Esophagus (tissue), 2 donors: ENCODE measurements around the gene LSP1. TPM values are rescaled to one million over a fixed set of nuclear protein-coding genes. Genes with fewer than 3 reads are reported as not detected.

Experiments
- H3K27ac ChIP-seq, 2 donors: one replicate each; pipeline ENCODE4 v1.5.1; 2013; ENCODE audit warnings: low read depth in 2 of 2, mild to moderate bottlenecking in 2 of 2, inconsistent platforms in 1 of 2, low read length in 1 of 2, moderate library complexity in 1 of 2
- H3K27me3 ChIP-seq, 2 donors: one replicate each; pipeline ENCODE4 v1.6.1; 2013; ENCODE audit warnings: low read length in 2 of 2, control low read depth in 1 of 2, mild to moderate bottlenecking in 1 of 2; ENCODE audit not compliant: insufficient read depth in 2 of 2, control insufficient read depth in 1 of 2
- H3K36me3 ChIP-seq, 2 donors: one replicate each; pipeline ENCODE4 v1.6.1; 2013; ENCODE audit warnings: low read length in 1 of 2; ENCODE audit not compliant: control insufficient read depth in 2 of 2, insufficient read depth in 2 of 2
- H3K4me1 ChIP-seq, 2 donors: one replicate each; pipeline ENCODE4 v1.6.1; 2013; ENCODE audit warnings: low read length in 1 of 2; ENCODE audit not compliant: control insufficient read depth in 2 of 2, insufficient read depth in 2 of 2
- H3K4me3 ChIP-seq, 2 donors: one replicate each; pipeline ENCODE4 v1.5.1; 2013; ENCODE audit warnings: low read length in 2 of 2, mild to moderate bottlenecking in 2 of 2, low read depth in 1 of 2, moderate library complexity in 1 of 2
- H3K9me3 ChIP-seq, 2 donors: one replicate each; pipeline ENCODE4 v1.6.1; 2013; ENCODE audit warnings: mild to moderate bottlenecking in 2 of 2, low read depth in 1 of 2, low read length in 1 of 2, moderate library complexity in 1 of 2; ENCODE audit not compliant: control insufficient read depth in 2 of 2, insufficient read depth in 1 of 2
- WGBS, 2 donors: extraction: QIAGEN DNeasy Blood & Tissue Kit; methylation state at CpG; one replicate each; pipeline ENCODE4 v1.1.7; 2013; 5-methylcytosine and 5-hydroxymethylcytosine counted together
- polyA plus RNA-seq, 2 donors: library from polyadenylated mRNA; stranded (reverse); fragments of 200-250 nt; gene quantifications; one replicate each; pipeline ENCODE4 v1.2.3, GENCODE V29; 2013
- donor health status: healthy with polysubstance abuse.
- donor health status: Bipolar disorder and iron deficiency.

LSP1 gene
- polyA plus RNA-seq, 2 donors = 23.7 to 130 TPM

GRCh38 chr11:1854949-1855885 is 2.3 kb downstream of the LSP1 start:
- Histone ChIP-seq H3K36me3 (no peaks in the 10 kb centered on the region), H3K9me3 (no peaks in the 10 kb centered on the region), H3K4me3 (peak overlapping the region in 1 of 2 donors; percentile 5), H3K27ac (no peak overlapping the region), H3K27me3 (no peaks in the 10 kb centered on the region), H3K4me1 (peaks cover 0 to 5% of the 10 kb centered on the region in 2 donors)
- 74 to 79% methylated on average over 26 of the region's 26 CpGs for WGBS, 2 donors

- Histone ChIP-seq H3K9me3 (no peaks in the 10 kb centered on the region), H3K36me3 (no peaks in the 10 kb centered on the region), H3K27me3 (no peaks in the 10 kb centered on the region), H3K4me1 (peaks cover 0 to 5% of the 10 kb centered on the region in 2 donors), H3K27ac (no peak overlapping the region), H3K4me3 (no peak overlapping the region)
- WGBS, 2 donors = 85 to 90% methylated on average over 10 to 11 of the region's 11 CpGs
Measured at GRCh38 chr11:1855886-1856265, 3.0 kb downstream of the LSP1 start.

- no peak overlapping the region for H3K4me3 ChIP-seq
- WGBS, 2 donors = 89 to 91% methylated on average over 13 of the region's 13 CpGs
- H3K27ac ChIP-seq = no peak overlapping the region
- H3K9me3 ChIP-seq = no peaks in the 10 kb centered on the region
- H3K36me3 ChIP-seq = no peaks in the 10 kb centered on the region
- peaks cover 0 to 5% of the 10 kb centered on the region in 2 donors for H3K4me1 ChIP-seq
- H3K27me3 ChIP-seq = no peaks in the 10 kb centered on the region
Measured at GRCh38 chr11:1856306-1857005, 3.6 kb downstream of the LSP1 start.

GRCh38 chr11:1857064-1857463 is 4.2 kb downstream of the LSP1 start:
- H3K27me3 ChIP-seq = no peaks in the 10 kb centered on the region
- 79 to 80% methylated on average over 11 of the region's 11 CpGs for WGBS, 2 donors
- H3K27ac ChIP-seq = no peak overlapping the region
- no peaks in the 10 kb centered on the region for H3K9me3 ChIP-seq
- H3K36me3 ChIP-seq = no peaks in the 10 kb centered on the region
- no peak overlapping the region for H3K4me3 ChIP-seq
- peaks cover 0 to 5% of the 10 kb centered on the region in 2 donors for H3K4me1 ChIP-seq

- H3K27me3 ChIP-seq = no peaks in the 10 kb centered on the region
- WGBS, 2 donors = 80 to 89% methylated on average over 9 of the region's 9 CpGs
- H3K4me1 ChIP-seq = peaks cover 0 to 9% of the 10 kb centered on the region in 2 donors
- H3K27ac ChIP-seq = no peak overlapping the region
- no peaks in the 10 kb centered on the region for H3K36me3 ChIP-seq
- no peak overlapping the region for H3K4me3 ChIP-seq
- H3K9me3 ChIP-seq = no peaks in the 10 kb centered on the region
Measured at GRCh38 chr11:1858154-1858553, 5.3 kb downstream of the LSP1 start.

GRCh38 chr11:1858576-1858975 is 5.7 kb downstream of the LSP1 start:
- Histone ChIP-seq H3K27ac (no peak overlapping the region), H3K4me1 (peaks cover 0 to 9% of the 10 kb centered on the region in 2 donors), H3K9me3 (no peaks in the 10 kb centered on the region), H3K36me3 (no peaks in the 10 kb centered on the region), H3K27me3 (no peaks in the 10 kb centered on the region), H3K4me3 (no peak overlapping the region)
- WGBS, 2 donors = 76 to 92% methylated on average over 7 of the region's 7 CpGs

GRCh38 chr11:1859004-1859403 is 6.1 kb downstream of the LSP1 start:
- WGBS, 2 donors = 85 to 91% methylated on average over 4 of the region's 4 CpGs
- H3K4me3 ChIP-seq = no peak overlapping the region
- H3K27ac ChIP-seq = no peak overlapping the region
- H3K36me3 ChIP-seq = no peaks in the 10 kb centered on the region
- no peaks in the 10 kb centered on the region for H3K9me3 ChIP-seq
- no peaks in the 10 kb centered on the region for H3K27me3 ChIP-seq
- peaks cover 0 to 11% of the 10 kb centered on the region in 2 donors for H3K4me1 ChIP-seq

GRCh38 chr11:1860108-1860507 is 7.2 kb downstream of the LSP1 start:
- Histone ChIP-seq H3K4me1 (peaks cover 5 to 17% of the 10 kb centered on the region in 2 donors), H3K27me3 (no peaks in the 10 kb centered on the region), H3K27ac (no peak overlapping the region), H3K4me3 (no peak overlapping the region), H3K9me3 (no peaks in the 10 kb centered on the region), H3K36me3 (no peaks in the 10 kb centered on the region)
- WGBS, 2 donors = 86 to 97% methylated on average over 1 of the region's 1 CpG

- no peaks in the 10 kb centered on the region for H3K27me3 ChIP-seq
- H3K9me3 ChIP-seq = no peaks in the 10 kb centered on the region
- WGBS, 2 donors = 96 to 97% methylated on average over 4 of the region's 4 CpGs
- H3K4me1 ChIP-seq = peaks cover 11 to 21% of the 10 kb centered on the region in 2 donors
- H3K27ac ChIP-seq = no peak overlapping the region
- no peaks in the 10 kb centered on the region for H3K36me3 ChIP-seq
- no peak overlapping the region for H3K4me3 ChIP-seq
Measured at GRCh38 chr11:1861435-1862411, 8.8 kb downstream of the LSP1 start.
